GM21717 (cell line): Measurements from ENCODE around the gene CENPL.

Source experiments
- ATAC-seq: cut with Tn5 transposase; IDR thresholded peaks from one replicate; pipeline ENCODE4 v1.9.1; 2021; ENCODE audit warnings: mild to moderate bottlenecking, moderate library complexity; ENCODE audit not compliant: unreplicated experiment

The CENPL gene

GRCh38 chr1:173758980-173759379 lies 65.7 kb downstream of the CENPL start:
- no peak for ATAC-seq

DNA sequence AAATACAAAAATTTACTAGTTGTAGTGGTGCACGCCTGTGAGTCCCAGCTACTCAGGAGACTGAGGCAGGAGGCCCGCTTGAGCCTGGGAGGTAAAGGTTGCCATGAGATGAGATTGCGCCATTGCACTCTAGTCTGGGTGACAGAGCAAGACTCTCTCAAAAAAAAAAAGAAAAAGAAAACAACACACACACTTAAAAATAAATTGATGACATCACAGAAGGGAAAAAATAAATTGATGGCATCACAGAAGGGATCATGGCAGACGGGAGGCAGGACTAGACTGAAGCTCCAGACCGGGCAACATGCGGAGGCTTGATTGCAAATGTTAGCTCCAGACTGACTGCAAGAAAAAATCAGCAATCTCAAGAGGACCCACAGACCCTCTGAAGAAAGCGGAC lies 66.6 kb downstream of the CENPL start:
- ATAC-seq: no peak

- no peak for ATAC-seq
These were observed 67.0 kb downstream of the CENPL start for GRCh38 chr1:173757666-173758065.

DNA sequence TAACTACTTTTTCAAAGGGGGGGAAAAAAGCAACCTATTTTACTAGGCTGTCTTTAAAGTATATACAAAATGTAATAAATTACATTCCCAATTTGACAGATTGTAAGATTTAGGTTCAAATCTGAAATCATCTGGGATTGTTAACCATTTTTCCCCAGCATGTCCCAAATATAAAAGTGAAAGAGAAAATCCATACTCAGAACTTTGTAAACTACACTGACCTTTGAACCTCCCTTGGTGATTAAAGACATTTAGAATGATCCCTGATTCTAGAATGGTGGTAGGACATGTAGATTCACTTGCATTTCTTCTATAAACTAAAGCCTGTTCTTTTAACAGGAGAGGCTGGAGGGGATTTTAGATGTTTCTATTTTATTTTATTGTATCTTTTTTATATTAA lies 70.9 kb downstream of the CENPL start:
- ATAC-seq: no peak
